Smooth muscle cell (in vitro differentiated cells): ENCODE results near the gene TTLL1. TPM values are rescaled to one million over a fixed set of nuclear protein-coding genes. Genes with fewer than 3 reads are reported as not detected.

ENCODE experiments used
- DNase-seq: peaks from one replicate; lab custom pipeline; 2025; ENCODE audit not compliant: unreplicated experiment; lab: John Stamatoyannopoulos, UW
- H2AFZ ChIP-seq: fragments of 200-600 bp; sonication (generic); 2 replicates; pipeline ENCODE4 v1.6.0; 2016; ENCODE audit warnings: antibody characterized with exemption, low read depth, mild to moderate bottlenecking
- H3F3A ChIP-seq: fragments of 200-600 bp; sonication (generic); 2 replicates; pipeline ENCODE4 v1.6.0; 2017; ENCODE audit warnings: antibody characterized with exemption, low read depth
- H3K27ac ChIP-seq: fragments of 200-600 bp; sonication (generic); 2 replicates; pipeline ENCODE4 v1.5.1; 2016; ENCODE audit warnings: low read depth, mild to moderate bottlenecking
- H3K27me3 ChIP-seq: fragments of 200-600 bp; sonication (generic); 2 replicates; pipeline ENCODE4 v1.6.1; 2016; ENCODE audit warnings: low read depth, mild to moderate bottlenecking
- H3K36me3 ChIP-seq: fragments of 200-600 bp; sonication (generic); 2 replicates; pipeline ENCODE4 v1.5.1; 2016; ENCODE audit warnings: low read depth
- H3K4me1 ChIP-seq: fragments of 200-600 bp; sonication (generic); 2 replicates; pipeline ENCODE4 v1.5.1; 2016; ENCODE audit warnings: low read depth
- H3K4me2 ChIP-seq: fragments of 200-600 bp; sonication (generic); 2 replicates; pipeline ENCODE4 v1.6.0; 2016; ENCODE audit warnings: mild to moderate bottlenecking
- H3K4me3 ChIP-seq: fragments of 200-600 bp; sonication (generic); 2 replicates; pipeline ENCODE4 v1.5.1; 2016; ENCODE audit warnings: mild to moderate bottlenecking
- H3K79me2 ChIP-seq: fragments of 200-600 bp; sonication (generic); 2 replicates; pipeline ENCODE4 v1.6.0; 2016; ENCODE audit warnings: low read depth, mild to moderate bottlenecking
- H3K9ac ChIP-seq: fragments of 200-600 bp; sonication (generic); 2 replicates; pipeline ENCODE4 v1.6.0; 2016; ENCODE audit warnings: low read depth
- H3K9me3 ChIP-seq: fragments of 200-600 bp; sonication (generic); replicated peaks from 2 replicates; pipeline ENCODE4 v1.5.1; 2016; ENCODE audit warnings: low read depth
- H4K20me1 ChIP-seq: fragments of 200-600 bp; sonication (generic); 2 replicates; pipeline ENCODE4 v1.6.0; 2016; ENCODE audit warnings: low read depth
- WGBS: methylation state at CpG from one replicate; pipeline ENCODE4 v1.1.7; 2016; ENCODE audit warnings: low lambda C conversion rate; 5-methylcytosine and 5-hydroxymethylcytosine counted together
- polyA plus RNA-seq: library from polyadenylated mRNA; unstranded; fragments of >200 nt; fragmentation: Nextera tagmentation; extraction: Ambion mirVana; gene quantifications from 2 replicates; pipeline ENCODE4 v1.2.1, GENCODE V29; 2016
- total RNA-seq: library from RNA; depleted of rRNA; stranded (reverse); fragments of >200 nt; gene quantifications from 2 replicates; pipeline ENCODE4 v1.2.3, GENCODE V29; 2014
- TF ChIP-seq, protein P1 (sequence below): fragments of 200-600 bp; sonication (generic); IDR thresholded peaks from 2 replicates; pipeline ENCODE4 v1.5.1; 2017; ENCODE audit warnings: borderline replicate concordance, mild to moderate bottlenecking, antibody characterized with exemption; ENCODE audit not compliant: insufficient read depth, poor library complexity, severe bottlenecking

TTLL1 gene
- total and polyA plus RNA-seq, 2 experiments from 2014 or later = 12.7 to 17.7 TPM

DNA sequence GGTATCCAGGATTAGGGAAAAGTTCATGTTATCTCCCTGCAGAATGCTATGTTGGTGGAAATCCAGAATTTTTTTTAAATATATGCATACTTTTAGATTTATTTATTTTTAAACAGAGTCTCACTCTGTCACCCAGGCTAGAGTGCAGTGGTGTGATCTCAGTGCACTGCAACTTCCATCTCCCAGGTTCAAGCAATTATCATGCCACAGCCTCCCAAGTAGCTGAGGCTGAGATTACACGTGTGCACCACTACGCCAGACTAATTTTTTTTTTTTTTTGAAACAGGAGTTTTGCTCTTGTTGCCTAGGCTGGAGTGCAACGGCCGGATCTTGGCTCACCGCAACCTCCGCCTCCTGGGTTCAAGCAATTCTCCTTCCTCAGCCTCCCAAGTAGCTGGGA is 76.8 kb downstream of the TTLL1 start:
- Histone ChIP-seq H3K79me2 (peaks cover 72% of the 10 kb centered on the region), H3K36me3 (no peaks in the 10 kb centered on the region), H3F3A (peaks cover 11% of the 10 kb centered on the region), H3K27me3 (no peaks in the 10 kb centered on the region), H3K4me2 (no peak overlapping the region), H3K4me3 (peak overlapping the region; percentile 82), H3K9me3 (no peaks in the 10 kb centered on the region), H4K20me1 (peaks cover 67% of the 10 kb centered on the region), H3K9ac (no peak overlapping the region), H2AFZ (no peak overlapping the region), H3K27ac (no peak overlapping the region), H3K4me1 (peaks cover 10% of the 10 kb centered on the region)
- TF ChIP-seq, protein P1, sequence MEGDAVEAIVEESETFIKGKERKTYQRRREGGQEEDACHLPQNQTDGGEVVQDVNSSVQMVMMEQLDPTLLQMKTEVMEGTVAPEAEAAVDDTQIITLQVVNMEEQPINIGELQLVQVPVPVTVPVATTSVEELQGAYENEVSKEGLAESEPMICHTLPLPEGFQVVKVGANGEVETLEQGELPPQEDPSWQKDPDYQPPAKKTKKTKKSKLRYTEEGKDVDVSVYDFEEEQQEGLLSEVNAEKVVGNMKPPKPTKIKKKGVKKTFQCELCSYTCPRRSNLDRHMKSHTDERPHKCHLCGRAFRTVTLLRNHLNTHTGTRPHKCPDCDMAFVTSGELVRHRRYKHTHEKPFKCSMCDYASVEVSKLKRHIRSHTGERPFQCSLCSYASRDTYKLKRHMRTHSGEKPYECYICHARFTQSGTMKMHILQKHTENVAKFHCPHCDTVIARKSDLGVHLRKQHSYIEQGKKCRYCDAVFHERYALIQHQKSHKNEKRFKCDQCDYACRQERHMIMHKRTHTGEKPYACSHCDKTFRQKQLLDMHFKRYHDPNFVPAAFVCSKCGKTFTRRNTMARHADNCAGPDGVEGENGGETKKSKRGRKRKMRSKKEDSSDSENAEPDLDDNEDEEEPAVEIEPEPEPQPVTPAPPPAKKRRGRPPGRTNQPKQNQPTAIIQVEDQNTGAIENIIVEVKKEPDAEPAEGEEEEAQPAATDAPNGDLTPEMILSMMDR = no peak
- DNase-seq = no peak
- WGBS = 85% methylated on average over 6 of the region's 6 CpGs

GRCh38 chr22:43011079-43011478 is 78.1 kb downstream of the TTLL1 start:
- H3K27me3 ChIP-seq = no peaks in the 10 kb centered on the region
- TF ChIP-seq, protein P1 = no peak
- H3K79me2 ChIP-seq = peaks cover 85% of the 10 kb centered on the region
- 54% methylated on average over 7 of the region's 7 CpGs for WGBS
- no peaks in the 10 kb centered on the region for H3K9me3 ChIP-seq
- peak overlapping the region; percentile 2 for H3K4me3 ChIP-seq
- H4K20me1 ChIP-seq = peaks cover 79% of the 10 kb centered on the region
- H3K27ac ChIP-seq = peak overlapping the region; percentile 39
- H3K4me2 ChIP-seq = no peak overlapping the region
- DNase-seq = no peak
- peaks cover 10% of the 10 kb centered on the region for H3K4me1 ChIP-seq
- no peak overlapping the region for H3K9ac ChIP-seq
- H3F3A ChIP-seq = peaks cover 14% of the 10 kb centered on the region
- H2AFZ ChIP-seq = no peak overlapping the region
- no peaks in the 10 kb centered on the region for H3K36me3 ChIP-seq

DNA sequence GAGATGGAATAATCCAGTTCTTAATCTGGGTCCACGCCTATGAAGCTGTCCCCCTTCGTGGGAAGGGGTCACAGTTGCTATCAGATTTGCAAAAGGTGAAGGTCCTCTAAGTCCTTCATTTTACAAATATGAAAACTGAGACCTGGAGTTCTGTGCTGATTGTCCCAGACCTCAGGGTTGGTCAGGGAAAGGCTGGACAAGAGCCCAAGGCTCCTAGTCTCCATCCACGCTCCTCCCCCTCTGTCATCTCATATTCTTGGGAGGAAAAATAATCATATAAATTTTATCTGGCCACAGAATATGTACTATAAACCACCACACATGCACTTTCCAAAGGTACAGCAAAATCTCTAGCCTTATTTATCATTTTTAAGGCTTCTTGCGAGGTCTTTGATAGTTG is 79.7 kb downstream of the TTLL1 start:
- TF ChIP-seq, protein P1 = no peak
- WGBS = 96% methylated on average over 4 of the region's 4 CpGs
- Histone ChIP-seq H3K36me3 (no peaks in the 10 kb centered on the region), H3K9me3 (no peaks in the 10 kb centered on the region), H3K27ac (peak overlapping the region; percentile 82), H3K79me2 (peaks cover 100% of the 10 kb centered on the region), H3K4me3 (no peak overlapping the region), H4K20me1 (peaks cover 93% of the 10 kb centered on the region), H3F3A (peaks cover 14% of the 10 kb centered on the region), H2AFZ (no peak overlapping the region), H3K9ac (no peak overlapping the region), H3K4me1 (peaks cover 15% of the 10 kb centered on the region), H3K4me2 (no peak overlapping the region), H3K27me3 (no peaks in the 10 kb centered on the region)
- no peak for DNase-seq

DNA sequence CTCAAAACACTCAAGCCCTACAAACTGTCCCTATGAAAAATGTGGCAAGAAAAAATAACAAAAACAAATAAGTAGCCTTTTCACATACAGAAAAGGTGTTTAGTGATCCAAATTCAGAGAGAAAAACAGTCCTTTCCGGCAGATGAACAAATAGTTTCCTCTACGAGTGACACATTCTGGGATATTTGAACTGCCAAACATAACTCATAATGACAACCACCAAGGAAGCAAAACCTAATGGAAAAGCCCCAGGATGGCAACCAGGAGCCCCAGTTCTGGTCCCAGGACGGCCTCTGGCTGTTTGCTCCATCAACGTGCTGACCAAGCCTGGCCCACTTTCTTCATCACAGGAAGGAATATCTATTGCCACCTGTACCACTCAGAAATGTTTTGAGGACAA is 80.3 kb downstream of the TTLL1 start:
- Histone ChIP-seq H3K4me3 (no peak overlapping the region), H2AFZ (no peak overlapping the region), H4K20me1 (peaks cover 95% of the 10 kb centered on the region), H3K9ac (no peak overlapping the region), H3K4me2 (no peak overlapping the region), H3K79me2 (peaks cover 99% of the 10 kb centered on the region), H3K27me3 (no peaks in the 10 kb centered on the region), H3K27ac (peak overlapping the region; percentile 82), H3F3A (peaks cover 16% of the 10 kb centered on the region), H3K4me1 (peaks cover 17% of the 10 kb centered on the region), H3K9me3 (no peaks in the 10 kb centered on the region), H3K36me3 (no peaks in the 10 kb centered on the region)
- WGBS = 70% methylated on average over 4 of the region's 4 CpGs
- TF ChIP-seq, protein P1 = no peak
- DNase-seq = no peak
